ENCODE results near the gene MMP15.

- TF ChIP-seq, protein P1, sequence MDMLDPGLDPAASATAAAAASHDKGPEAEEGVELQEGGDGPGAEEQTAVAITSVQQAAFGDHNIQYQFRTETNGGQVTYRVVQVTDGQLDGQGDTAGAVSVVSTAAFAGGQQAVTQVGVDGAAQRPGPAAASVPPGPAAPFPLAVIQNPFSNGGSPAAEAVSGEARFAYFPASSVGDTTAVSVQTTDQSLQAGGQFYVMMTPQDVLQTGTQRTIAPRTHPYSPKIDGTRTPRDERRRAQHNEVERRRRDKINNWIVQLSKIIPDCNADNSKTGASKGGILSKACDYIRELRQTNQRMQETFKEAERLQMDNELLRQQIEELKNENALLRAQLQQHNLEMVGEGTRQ (IDR thresholded peaks at IDR 0.05; ENCODE audit: low read depth, low read length): no peak
- TF ChIP-seq, protein P1 (CRISPR knock-in tag; IDR thresholded peaks at IDR 0.05; ENCODE audit: borderline replicate concordance): no peak
- TF ChIP-seq POLR2A (IDR thresholded peaks at IDR 0.05; ENCODE audit: insufficient read depth in 1 of 2, low read depth in 2 of 2, low read length in 2 of 2) (no peak), STAT5B (CRISPR knock-in tag; IDR thresholded peaks at IDR 0.05) (no peak), YY1 (IDR thresholded peaks at IDR 0.05; ENCODE audit: insufficient read depth, insufficient replicate concordance, low read depth, low read length) (no peak), UBTF (CRISPR knock-in tag; IDR thresholded peaks at IDR 0.05) (no peak)
- TF ChIP-seq, protein P2, sequence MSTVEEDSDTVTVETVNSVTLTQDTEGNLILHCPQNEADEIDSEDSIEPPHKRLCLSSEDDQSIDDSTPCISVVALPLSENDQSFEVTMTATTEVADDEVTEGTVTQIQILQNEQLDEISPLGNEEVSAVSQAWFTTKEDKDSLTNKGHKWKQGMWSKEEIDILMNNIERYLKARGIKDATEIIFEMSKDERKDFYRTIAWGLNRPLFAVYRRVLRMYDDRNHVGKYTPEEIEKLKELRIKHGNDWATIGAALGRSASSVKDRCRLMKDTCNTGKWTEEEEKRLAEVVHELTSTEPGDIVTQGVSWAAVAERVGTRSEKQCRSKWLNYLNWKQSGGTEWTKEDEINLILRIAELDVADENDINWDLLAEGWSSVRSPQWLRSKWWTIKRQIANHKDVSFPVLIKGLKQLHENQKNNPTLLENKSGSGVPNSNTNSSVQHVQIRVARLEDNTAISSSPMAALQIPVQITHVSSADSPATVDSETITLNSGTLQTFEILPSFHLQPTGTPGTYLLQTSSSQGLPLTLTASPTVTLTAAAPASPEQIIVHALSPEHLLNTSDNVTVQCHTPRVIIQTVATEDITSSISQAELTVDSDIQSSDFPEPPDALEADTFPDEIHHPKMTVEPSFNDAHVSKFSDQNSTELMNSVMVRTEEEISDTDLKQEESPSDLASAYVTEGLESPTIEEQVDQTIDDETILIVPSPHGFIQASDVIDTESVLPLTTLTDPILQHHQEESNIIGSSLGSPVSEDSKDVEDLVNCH (CRISPR knock-in tag; IDR thresholded peaks at IDR 0.05): no peak
Observed at GRCh38 chr16:58076514-58076913, 51.0 kb downstream of the MMP15 start.

Measured in HepG2 (cell line).